Measurements from ENCODE around the gene AKAP1. TPM values are rescaled to one million over a fixed set of nuclear protein-coding genes. Genes with fewer than 3 reads are reported as not detected.
A peak's percentile ranks its signal among the peaks of the same experiment; 100 is the strongest.

The AKAP1 gene
- total and polyA plus RNA-seq, 9 of the 15 experiments (the other 6 are each of a cell fraction or from before 2014, with no cell fraction given): 12.9 to 63.8 (median 36.4) TPM

- intact Hi-C loops (cut with micrococcal nuclease) (loop anchor here (5.0 kb wide), 1 partner anchor 547 kb away; no protein-coding TSS in a partner anchor), in situ Hi-C loops (cut with MboI) (loop anchor here (5.0 to 25.0 kb wide), 2 partner anchors 622 to 987 kb away; partner anchors contain the start of gene CCDC182)
- TF ChIP-seq CTCF (IDR thresholded peaks at IDR 0.05 in 2 of 3, conservative IDR thresholded peaks at IDR 0.05 in 1 of 3; ENCODE audit: insufficient read depth in 2 of 3, low read depth in 1 of 3, low read length in 3 of 3): 0 out of 6 replicates have a peak, but pooled peaks of 1 of the 3 experiments have one; percentile 10
- TF ChIP-seq ZFP91 (CRISPR knock-in tag; IDR thresholded peaks at IDR 0.05): no peak
- DNase-seq (ENCODE audit: extremely low read depth in 1 of 4, low spot score in 3 of 4): no peak
- Histone ChIP-seq H3K9me1 (ENCODE audit: control insufficient read depth, insufficient read depth, low read length) (no peaks in the 10 kb centered on the region), H4K20me1 (replicated peaks; ENCODE audit: control insufficient read depth, insufficient read depth, low read length) (no peaks in the 10 kb centered on the region; the same call in 1 of the 2 replicates), H3K27ac (ENCODE audit: extremely low read depth, low read depth, low read length) (no peak overlapping the region), H3K4me3 (no peak overlapping the region), H3K9ac (ENCODE audit: insufficient read depth in 1 of 2, low read depth in 2 of 2, low read length in 2 of 2) (no peak overlapping the region), H3K79me2 (ENCODE audit: control insufficient read depth, insufficient read depth, low read length) (no peaks in the 10 kb centered on the region), H3K4me2 (ENCODE audit: insufficient read depth, low read length) (no peak overlapping the region), H3K36me3 (ENCODE audit: control insufficient read depth, insufficient read depth, low read length) (peaks cover 30% of the 10 kb centered on the region; the same call in 2 of the 3 replicates), H2AFZ (ENCODE audit: low read depth, low read length) (no peak overlapping the region), H3K9me3 (replicated peaks; ENCODE audit: control insufficient read depth, insufficient read depth, low read depth, low read length) (no peaks in the 10 kb centered on the region), H3K4me1 (replicated peaks in 1 of 2; ENCODE audit: control insufficient read depth in 2 of 2, insufficient read depth in 2 of 2, low read length in 2 of 2) (peaks cover 0 to 3% of the 10 kb centered on the region in 2 experiments; a peak in 1 of 5 replicates), H3K27me3 (ENCODE audit: control insufficient read depth in 2 of 2, insufficient read depth in 2 of 2, low read length in 2 of 2) (0 out of 5 replicates have a peak, but pooled peaks cover 0 to 3% of the 10 kb centered on the region in 2 experiments)
- POLR2A ChIA-PET: interaction anchor here (0.6 to 1.1 kb wide), 4 partner anchors 11 to 570 kb away, joined by 3 read pairs; no protein-coding TSS in a partner anchor
- no TSS peak for BruUV-seq (replicated peaks)
- CTCF ChIA-PET (ENCODE audit: low intra/inter-chr PET ratio): interaction anchor here (0.9 kb wide), 1 partner anchor 118 kb away, joined by 3 read pairs; no protein-coding TSS in a partner anchor
- ATAC-seq: no peak
- no peak for FAIRE-seq
- 90% methylated on average over 1 of the region's 2 CpGs for WGBS (ENCODE audit: insufficient coverage, low coverage, missing lambda C conversion rate)
Observed at GRCh38 chr17:57125406-57125805, 40.4 kb downstream of the AKAP1 start.

Data from K562 (cell line).